BLaER1 treated with 17β-estradiol and CSF1 and Interleukin-3, amounts not matched to agents 10 nM and 100 nM (cell line): ENCODE measurements around the gene RNF145.
"Not testable (repeated sequence)": the region's sequence is repeated elsewhere in the genome, so short reads cannot be mapped to it uniquely, and the experiment has no call there.

Source experiments
- H3K27ac ChIP-seq, 11 experiments: shearing (Covaris generic); formaldehyde crosslinking; 2 replicates each; pipeline ENCODE4 v1.8.1; 2022
- H3K27me3 ChIP-seq, 11 experiments: shearing (Covaris generic); formaldehyde crosslinking; 2 replicates each; pipeline ENCODE4 v1.8.1; 2022
- H3K36me3 ChIP-seq, 11 experiments: shearing (Covaris generic); formaldehyde crosslinking; 2 replicates each; pipeline ENCODE4 v1.8.1; 2022
- H3K4me1 ChIP-seq, 10 experiments: shearing (Covaris generic); formaldehyde crosslinking; 2 replicates each; pipeline ENCODE4 v1.8.1; 2022
- H3K4me2 ChIP-seq, 11 experiments: shearing (Covaris generic); formaldehyde crosslinking; 2 replicates each; pipeline ENCODE4 v1.8.1; 2022
- H3K4me3 ChIP-seq, 10 experiments: shearing (Covaris generic); formaldehyde crosslinking; 2 replicates each; pipeline ENCODE4 v1.8.1; 2022
- H3K9ac ChIP-seq, 11 experiments: shearing (Covaris generic); formaldehyde crosslinking; 2 replicates each; pipeline ENCODE4 v1.8.1; 2022
- H3K9me3 ChIP-seq, 11 experiments: shearing (Covaris generic); formaldehyde crosslinking; replicated peaks in 1 of 11; 2 replicates each; pipeline ENCODE4 v1.8.1; 2022
- H4K20me1 ChIP-seq, 11 experiments: shearing (Covaris generic); formaldehyde crosslinking; 2 replicates each; pipeline ENCODE4 v1.8.1; 2022
- Cebpa-rat ChIP-seq, 11 experiments: shearing (Covaris generic); IDR thresholded peaks; 2 replicates each; pipeline ENCODE4 v1.8.1; 2022

RNF145 gene

DNA sequence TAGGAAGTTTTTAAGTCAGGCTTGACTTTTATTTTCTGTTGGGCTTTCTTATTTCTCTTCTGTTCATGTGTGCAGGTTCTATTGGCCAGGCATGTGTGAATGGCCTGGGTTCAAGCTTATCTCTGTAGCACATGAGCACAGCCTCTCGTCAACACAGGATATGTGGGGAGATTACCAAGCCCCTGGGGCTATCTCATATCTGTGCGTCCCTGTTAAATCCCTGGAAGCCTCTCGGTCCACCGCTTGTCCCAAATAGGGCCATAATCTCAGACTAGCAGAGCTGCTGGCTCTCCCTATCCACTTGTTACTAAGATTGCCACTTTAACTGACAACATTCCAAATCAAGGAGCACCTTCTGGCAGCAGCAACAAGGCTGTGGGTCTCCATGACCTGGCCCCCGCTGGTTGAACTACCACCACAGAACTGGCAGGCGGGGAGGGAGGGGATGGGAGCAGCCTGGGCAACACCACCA is 81.2 kb downstream of the RNF145 start:
- H3K9me3 ChIP-seq, result peaks cover 27 to 44% (median 35%) of the 10 kb centered on the region in 11 experiments
- no peak overlapping the region for H3K4me3 ChIP-seq
- H3K27ac ChIP-seq, result no peak overlapping the region
- H3K4me1 ChIP-seq, result peaks cover 0 to 23% (median 9%) of the 10 kb centered on the region in 10 experiments; a peak in 10 of 20 replicates
- TF ChIP-seq Cebpa-rat (IDR thresholded peaks at IDR 0.05), result no peak
- no peak overlapping the region for H3K4me2 ChIP-seq
- no peaks in the 10 kb centered on the region for H3K27me3 ChIP-seq
- H3K9ac ChIP-seq, result no peak overlapping the region
- no peaks in the 10 kb centered on the region for H3K36me3 ChIP-seq
- H4K20me1 ChIP-seq, result no peaks in the 10 kb centered on the region

DNA sequence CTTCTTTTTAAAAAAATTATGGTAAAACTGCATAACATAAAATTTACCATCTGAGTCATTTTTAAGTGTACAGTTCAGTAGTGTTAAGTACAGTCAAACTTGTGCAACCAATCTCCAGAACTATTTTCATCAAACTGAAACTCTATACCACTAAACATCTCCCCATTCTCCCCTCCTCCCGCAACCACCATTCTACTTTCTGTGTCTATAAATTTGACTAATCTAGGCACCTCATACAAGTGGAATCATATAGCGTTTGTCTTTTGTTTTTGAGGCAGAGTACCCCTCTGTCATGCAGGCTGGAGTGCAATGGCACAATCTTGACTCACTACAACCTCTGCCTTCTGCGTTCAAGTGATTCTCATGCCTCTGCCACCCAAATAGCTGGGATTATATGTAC is 85.7 kb downstream of the RNF145 start:
- Histone ChIP-seq H3K36me3 (no peaks in the 10 kb centered on the region), H3K9me3 (peaks cover 38 to 54% (median 44%) of the 10 kb centered on the region in 11 experiments), H4K20me1 (no peaks in the 10 kb centered on the region), H3K27me3 (no peaks in the 10 kb centered on the region), H3K4me2 (no peak overlapping the region), H3K9ac (no peak overlapping the region), H3K27ac (no peak overlapping the region), H3K4me3 (no peak overlapping the region), H3K4me1 (peaks cover 12 to 15% (median 14%) of the 10 kb centered on the region in 10 experiments)
- TF ChIP-seq Cebpa-rat (IDR thresholded peaks at IDR 0.05), result no peak

- Histone ChIP-seq H3K27me3 (no peaks in the 10 kb centered on the region), H3K36me3 (no peaks in the 10 kb centered on the region), H3K4me3 (no peak overlapping the region), H3K9ac (no peak overlapping the region), H4K20me1 (no peaks in the 10 kb centered on the region), H3K4me1 (peaks cover 12 to 15% (median 14%) of the 10 kb centered on the region in 10 experiments), H3K4me2 (no peak overlapping the region), H3K27ac (no peak overlapping the region), H3K9me3 (peaks cover 36 to 53% (median 43%) of the 10 kb centered on the region in 11 experiments)
- TF ChIP-seq Cebpa-rat (IDR thresholded peaks at IDR 0.05), result no peak
Observed at GRCh38 chr5:159123189-159123588, 86.2 kb downstream of the RNF145 start.

DNA sequence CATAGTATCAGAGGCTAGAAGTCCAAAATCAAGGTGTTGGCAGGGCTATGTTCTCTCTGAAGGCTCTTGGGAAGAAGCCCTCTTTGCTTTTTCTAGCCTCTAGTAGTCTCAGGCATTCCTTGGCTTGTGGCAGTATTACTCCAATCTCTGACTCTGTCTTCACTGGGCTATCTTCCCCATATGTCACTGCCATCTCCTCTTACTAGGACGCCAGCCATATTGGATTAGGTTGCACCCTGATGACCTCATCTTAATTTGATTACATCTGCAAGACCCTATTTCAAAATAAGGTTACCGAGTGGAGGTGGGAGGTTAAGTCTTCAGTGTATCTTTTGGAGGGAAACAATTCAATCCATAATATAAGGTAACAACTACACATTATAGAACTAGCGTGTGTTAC is 88.3 kb downstream of the RNF145 start:
- no peak for TF ChIP-seq Cebpa-rat (IDR thresholded peaks at IDR 0.05)

DNA sequence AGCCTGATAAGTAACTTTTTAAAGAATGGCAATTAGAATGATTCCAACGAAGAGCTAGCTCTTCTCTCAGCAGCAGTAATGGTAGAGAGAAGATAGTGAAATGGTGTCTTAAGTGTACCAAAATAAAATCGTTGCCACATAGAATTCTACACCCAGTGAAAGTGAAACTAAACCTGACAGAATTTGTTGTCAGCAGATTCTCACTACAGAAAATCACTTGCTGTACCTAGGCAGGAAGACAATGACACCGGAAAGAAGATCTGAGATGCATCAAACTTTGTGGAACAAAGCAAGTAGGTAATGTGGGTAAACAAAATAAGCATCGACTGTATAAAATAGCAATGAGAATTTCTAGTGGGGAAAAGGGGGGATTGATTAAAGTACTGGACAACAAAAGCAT is 88.9 kb downstream of the RNF145 start:
- peak overlapping the region in 7 of 11 experiments; percentile 6 to 62 (median 57); a peak in 15 of 22 replicates for H3K9ac ChIP-seq
- H3K4me1 ChIP-seq, result peaks cover 12 to 15% (median 14%) of the 10 kb centered on the region in 10 experiments
- H3K9me3 ChIP-seq, result peaks cover 11 to 29% (median 21%) of the 10 kb centered on the region in 11 experiments
- H3K4me3 ChIP-seq, result peak overlapping the region in 8 of 10 experiments; percentile 5 to 49 (median 20); a peak in 10 of 20 replicates
- H3K4me2 ChIP-seq, result peak overlapping the region; percentile 55 to 75 (median 64)
- H3K27ac ChIP-seq, result peak overlapping the region in 9 of 11 experiments; percentile 56 to 80 (median 68); a peak in 17 of 22 replicates
- H3K36me3 ChIP-seq, result no peaks in the 10 kb centered on the region
- TF ChIP-seq Cebpa-rat (IDR thresholded peaks at IDR 0.05), result no peak
- H3K27me3 ChIP-seq, result no peaks in the 10 kb centered on the region
- no peaks in the 10 kb centered on the region for H4K20me1 ChIP-seq

More for the DNA sequence above, 88.3 kb downstream of the RNF145 start:
- Histone ChIP-seq H3K27me3 (no peaks in the 10 kb centered on the region), H3K27ac (peak overlapping the region in 9 of 11 experiments; percentile 56 to 80 (median 68); a peak in 17 of 22 replicates), H3K4me3 (peak overlapping the region in 4 of 10 experiments; percentile 5 to 49 (median 30); a peak in 2 of 20 replicates), H3K9me3 (peaks cover 17 to 35% (median 27%) of the 10 kb centered on the region in 11 experiments), H3K36me3 (no peaks in the 10 kb centered on the region), H3K4me1 (peaks cover 12 to 15% (median 14%) of the 10 kb centered on the region in 10 experiments), H4K20me1 (no peaks in the 10 kb centered on the region), H3K4me2 (peak overlapping the region; percentile 55 to 75 (median 64); a peak in 20 of 22 replicates), H3K9ac (peak overlapping the region in 6 of 11 experiments; percentile 2 to 62 (median 56); a peak in 7 of 22 replicates)

GRCh38 chr5:159119842-159120241 is 89.5 kb downstream of the RNF145 start:
- Histone ChIP-seq H3K9me3 (peaks cover 5 to 23% (median 15%) of the 10 kb centered on the region in 11 experiments), H3K9ac (peak overlapping the region in 7 of 11 experiments; percentile 6 to 62 (median 57); a peak in 14 of 22 replicates), H3K27ac (peak overlapping the region in 9 of 11 experiments; percentile 56 to 80 (median 68); a peak in 17 of 22 replicates), H3K4me1 (peaks cover 12 to 15% (median 14%) of the 10 kb centered on the region in 10 experiments), H3K4me3 (peak overlapping the region in 6 of 10 experiments; percentile 5 to 49 (median 30); a peak in 4 of 20 replicates), H3K4me2 (peak overlapping the region; percentile 55 to 75 (median 64))
- H3K27me3 ChIP-seq, H4K20me1 ChIP-seq, H3K36me3 ChIP-seq: not testable (repeated sequence)

- H3K27me3 ChIP-seq, H3K36me3 ChIP-seq, H3K27ac ChIP-seq, H3K4me2 ChIP-seq, H4K20me1 ChIP-seq, H3K4me3 ChIP-seq, H3K9ac ChIP-seq: not testable (repeated sequence)
- H3K4me1 ChIP-seq, result peaks cover 12 to 15% (median 14%) of the 10 kb centered on the region in 10 experiments
- peaks cover 0 to 17% (median 13%) of the 10 kb centered on the region in 11 experiments; a peak in 21 of 22 replicates for H3K9me3 ChIP-seq
Observed at GRCh38 chr5:159118958-159119659, 90.2 kb downstream of the RNF145 start.

- H4K20me1 ChIP-seq, result no peaks in the 10 kb centered on the region
- H3K27ac ChIP-seq, result no peak overlapping the region
- H3K9ac ChIP-seq, result no peak overlapping the region
- H3K9me3 ChIP-seq, result no peaks in the 10 kb centered on the region
- H3K4me3 ChIP-seq, result no peak overlapping the region
- no peak overlapping the region for H3K4me2 ChIP-seq
- no peaks in the 10 kb centered on the region for H3K4me1 ChIP-seq
- TF ChIP-seq Cebpa-rat (IDR thresholded peaks at IDR 0.05), result no peak
- H3K36me3 ChIP-seq, result no peaks in the 10 kb centered on the region
- H3K27me3 ChIP-seq, result no peaks in the 10 kb centered on the region; a peak in 1 of 22 replicates
Observed at GRCh38 chr5:159113405-159113804, 95.9 kb downstream of the RNF145 start.

- Histone ChIP-seq H3K9ac (no peak overlapping the region), H3K9me3 (no peaks in the 10 kb centered on the region), H4K20me1 (no peaks in the 10 kb centered on the region), H3K36me3 (no peaks in the 10 kb centered on the region), H3K4me3 (no peak overlapping the region), H3K27ac (no peak overlapping the region), H3K4me1 (0 out of 20 replicates have a peak, but pooled peaks cover 0 to under 1% (median 0%) of the 10 kb centered on the region in 10 experiments), H3K4me2 (no peak overlapping the region), H3K27me3 (no peaks in the 10 kb centered on the region; a peak in 1 of 22 replicates)
- no peak for TF ChIP-seq Cebpa-rat (IDR thresholded peaks at IDR 0.05)
Observed at GRCh38 chr5:159112436-159112835, 96.9 kb downstream of the RNF145 start.
